CD14-positive monocyte (primary cell): ENCODE results near the gene CTNNAL1. TPM values are rescaled to one million over a fixed set of nuclear protein-coding genes. Genes with fewer than 3 reads are reported as not detected.

ENCODE experiments used
- DNase-seq, 3 donors: peaks; one replicate each; pipeline ENCODE4 v3.0.0-alpha.2; 2011 to 2022
- H2AFZ ChIP-seq: 2 replicates; pipeline ENCODE4 v1.6.0; 2012; ENCODE audit warnings: mild to moderate bottlenecking, low read depth, low read length, inconsistent platforms; ENCODE audit not compliant: insufficient read depth, poor library complexity, severe bottlenecking
- H3K27ac ChIP-seq, 2 donors: 1 replicate in 1 of 2; 2 replicates in 1 of 2; pipeline ENCODE4 v1.5.1; 2012 to 2013; ENCODE audit warnings: low read length in 2 of 2, control low read depth in 1 of 2, inconsistent platforms in 1 of 2, low read depth in 1 of 2, mild to moderate bottlenecking in 1 of 2
- H3K27me3 ChIP-seq, 2 donors: one replicate each; pipeline versions ENCODE4 v1.6.0 to v1.6.1; 2011 to 2013; ENCODE audit warnings: low read length in 2 of 2; ENCODE audit not compliant: control insufficient read depth in 2 of 2, insufficient read depth in 2 of 2
- H3K36me3 ChIP-seq, 2 donors: replicated peaks in 1 of 2; 1 replicate in 1 of 2; 2 replicates in 1 of 2; pipeline versions ENCODE4 v1.5.1 to v1.6.1; 2012 to 2013; ENCODE audit warnings: low read length in 2 of 2, control low read depth in 1 of 2, inconsistent platforms in 1 of 2, mild to moderate bottlenecking in 1 of 2; ENCODE audit not compliant: insufficient read depth in 2 of 2, control insufficient read depth in 1 of 2
- H3K4me1 ChIP-seq, 2 donors: 1 replicate in 1 of 2; 2 replicates in 1 of 2; pipeline versions ENCODE4 v1.5.1 to v1.6.1; 2012 to 2013; ENCODE audit warnings: low read length in 2 of 2, control low read depth in 1 of 2, inconsistent platforms in 1 of 2, mild to moderate bottlenecking in 1 of 2, moderate library complexity in 1 of 2; ENCODE audit not compliant: insufficient read depth in 2 of 2, control insufficient read depth in 1 of 2
- H3K4me2 ChIP-seq: replicated peaks from 2 replicates; pipeline ENCODE3; 2012; ENCODE audit warnings: low read length, moderate library complexity, mild to moderate bottlenecking; ENCODE audit not compliant: poor library complexity, severe bottlenecking; ENCODE audit errors: extremely low read depth
- H3K4me3 ChIP-seq, 3 experiments: fragments of 200-600 bp in 1 of 3; sonication (generic) in 1 of 3; replicated peaks in 1 of 3; 1 replicate in 2 of 3; 2 replicates in 1 of 3; pipeline ENCODE4 v1.5.1; 2011 to 2013; ENCODE audit warnings: low read length in 3 of 3, mild to moderate bottlenecking in 3 of 3, control low read depth in 2 of 3, low read depth in 2 of 3, inconsistent platforms in 1 of 3, moderate library complexity in 1 of 3
- H3K79me2 ChIP-seq: 2 replicates; pipeline ENCODE4 v1.6.0; 2012; ENCODE audit warnings: mild to moderate bottlenecking, control low read depth, inconsistent platforms, low read length, moderate library complexity; ENCODE audit not compliant: insufficient read depth
- H3K9ac ChIP-seq: 2 replicates; pipeline ENCODE4 v1.6.0; 2017; ENCODE audit warnings: low read length, mild to moderate bottlenecking; ENCODE audit not compliant: insufficient read depth, poor library complexity, severe bottlenecking
- H3K9me3 ChIP-seq, 2 donors: replicated peaks in 1 of 2; 1 replicate in 1 of 2; 2 replicates in 1 of 2; pipeline versions ENCODE4 v1.5.1 to v1.6.1; 2012 to 2013; ENCODE audit warnings: low read length in 2 of 2, control low read depth in 1 of 2; ENCODE audit not compliant: control insufficient read depth in 1 of 2, insufficient read depth in 1 of 2
- H4K20me1 ChIP-seq: 2 replicates; pipeline ENCODE4 v1.6.0; 2012; ENCODE audit warnings: mild to moderate bottlenecking, low read length, control low read depth, moderate library complexity; ENCODE audit not compliant: insufficient read depth
- H3K27ac Mint-ChIP-seq, 7 donors: one replicate each; pipeline ENCODE4 v1.8.0; 2020; ENCODE audit warnings: mild to moderate bottlenecking in 7 of 7, mixed read lengths in 7 of 7, moderate library complexity in 6 of 7, inconsistent platforms in 2 of 7
- H3K27me3 Mint-ChIP-seq, 3 donors: one replicate each; pipeline ENCODE4 v1.8.0; 2021 to 2022; ENCODE audit warnings: low read depth in 3 of 3, mild to moderate bottlenecking in 3 of 3, mixed read lengths in 3 of 3, moderate library complexity in 3 of 3, inconsistent platforms in 1 of 3
- H3K36me3 Mint-ChIP-seq, 2 donors: one replicate each; pipeline ENCODE4 v1.8.0; 2020; ENCODE audit warnings: mixed read lengths in 2 of 2, inconsistent platforms in 1 of 2, mild to moderate bottlenecking in 1 of 2
- H3K4me1 Mint-ChIP-seq: one replicate; pipeline ENCODE4 v1.8.0; 2020; ENCODE audit warnings: mild to moderate bottlenecking, mixed read lengths
- H3K4me3 Mint-ChIP-seq, 2 donors: one replicate each; pipeline ENCODE4 v1.8.0; 2020; ENCODE audit warnings: mild to moderate bottlenecking in 2 of 2, mixed read lengths in 2 of 2, moderate library complexity in 1 of 2
- H3K9me3 Mint-ChIP-seq, 7 donors: one replicate each; pipeline ENCODE4 v1.8.0; 2020 to 2022; ENCODE audit warnings: mixed read lengths in 7 of 7, mild to moderate bottlenecking in 6 of 7, moderate library complexity in 6 of 7, inconsistent platforms in 2 of 7
- CTCF ChIP-seq: fragments of 200-600 bp; IDR thresholded peaks from one replicate; pipeline ENCODE4 v1.8.0; 2022; ENCODE audit warnings: antibody characterized with exemption, mild to moderate bottlenecking
- WGBS: methylation state at CpG from one replicate; pipeline ENCODE4 v1.1.5; 2013; ENCODE audit warnings: missing lambda C conversion rate; ENCODE audit not compliant: insufficient coverage; 5-methylcytosine and 5-hydroxymethylcytosine counted together
- intact Hi-C, 2 donors: fragments of 100-400 bp; cut with micrococcal nuclease; formaldehyde crosslinking; loops; one replicate each; pipeline versions ENCODE4 v1.15.0 to v1.15.1; 2023
- polyA plus RNA-seq, 3 donors: library from polyadenylated mRNA; depleted of rRNA in 1 of 3; unstranded in 2 of 3; stranded (reverse) in 1 of 3; fragments of 300-500 nt in 2 of 3; fragments of >200 nt in 1 of 3; fragmentation: Illumina TruSeq in 2 of 3; gene quantifications; 1 replicate in 2 of 3; 2 replicates in 1 of 3; pipeline ENCODE4 v1.2.3, GENCODE V29; 2012 to 2021

The CTNNAL1 gene
- polyA plus RNA-seq, 3 donors, result 0.10 to 0.39 (median 0.25) TPM

DNA sequence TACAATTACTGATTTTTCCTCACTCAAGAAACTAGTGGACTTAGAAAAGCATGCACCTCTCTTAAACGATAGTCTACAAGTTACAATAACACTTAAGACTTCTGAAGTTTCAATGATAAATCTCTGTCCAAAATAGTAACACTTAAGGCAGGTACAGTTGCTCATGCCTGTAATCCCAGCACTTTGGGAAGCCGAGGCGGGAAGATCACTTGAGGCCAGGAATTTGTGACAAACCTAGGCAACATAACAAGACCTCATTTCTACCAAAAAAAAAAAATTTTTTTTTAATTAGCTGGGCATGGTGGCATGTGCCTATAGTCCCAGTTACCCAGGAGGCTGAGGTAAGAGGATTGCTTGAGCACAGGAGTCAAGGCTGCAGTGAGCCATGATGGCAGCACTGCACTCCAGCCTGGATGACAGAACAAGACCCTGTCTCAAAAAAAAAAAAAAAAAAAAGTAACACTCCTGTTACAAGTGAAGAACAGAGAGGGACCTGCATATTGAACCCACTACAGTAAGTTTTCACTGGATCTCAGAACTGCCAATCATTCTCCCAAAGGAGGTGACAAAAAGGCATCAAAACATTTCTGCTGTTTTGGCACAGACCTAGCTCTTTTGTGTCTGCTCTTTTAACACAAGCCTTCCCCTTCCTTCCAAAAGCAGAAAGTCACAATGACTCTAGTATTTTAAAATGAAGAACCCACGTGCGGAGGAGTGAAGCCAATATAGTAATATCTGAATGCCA lies 75.6 kb downstream of the CTNNAL1 start:
- Histone ChIP-seq H3K9me3 (no peaks in the 10 kb centered on the region), H3K4me2 (no peak overlapping the region), H3K79me2 (peaks cover 32% of the 10 kb centered on the region), H3K36me3 (peaks cover 25 to 53% of the 10 kb centered on the region in 2 donors), H3K4me1 (peaks cover 16 to 22% of the 10 kb centered on the region in 2 donors), H3K27ac (no peak overlapping the region), H4K20me1 (no peaks in the 10 kb centered on the region), H2AFZ (no peak overlapping the region), H3K9ac (no peak overlapping the region), H3K27me3 (no peaks in the 10 kb centered on the region), H3K4me3 (no peak overlapping the region)
- TF ChIP-seq CTCF, result no peak
- no peak overlapping the region for H3K27ac Mint-ChIP-seq
- DNase-seq, result no peak
- intact Hi-C loops, result loop anchor here in 1 of 2 donors (10.0 kb wide), 1 partner anchor 187 kb away; no protein-coding TSS in a partner anchor
- H3K4me3 Mint-ChIP-seq, result no peak overlapping the region
- no peaks in the 10 kb centered on the region for H3K9me3 Mint-ChIP-seq
- H3K27me3 Mint-ChIP-seq, result peaks cover 0 to 1% (median 0%) of the 10 kb centered on the region in 3 donors
- peaks cover 34 to 40% of the 10 kb centered on the region in 2 donors for H3K36me3 Mint-ChIP-seq
- H3K4me1 Mint-ChIP-seq, result peaks cover 17% of the 10 kb centered on the region
- WGBS, result 100% methylated on average over 2 of the region's 5 CpGs

- peak within 1 kb of the TSS; percentile 69 to 96 (median 88) for H3K4me3 ChIP-seq
- H3K9me3 ChIP-seq, result no peaks in the 10 kb centered on the region
- peaks cover 19 to 25% of the 10 kb centered on the region in 2 donors for H3K4me1 ChIP-seq
- WGBS, result under 1% methylated on average over 37 of the region's 47 CpGs
- H2AFZ ChIP-seq, result peak within 1 kb of the TSS; percentile 98
- H3K9me3 Mint-ChIP-seq, result no peaks in the 10 kb centered on the region
- H3K36me3 ChIP-seq, result peaks cover 10 to 33% of the 10 kb centered on the region in 2 donors
- peak within 1 kb of the TSS; percentile 95 for H3K4me2 ChIP-seq
- peak in 2 of 3 donors; percentile 76 to 83 for DNase-seq
- no peak for TF ChIP-seq CTCF
- H3K27ac Mint-ChIP-seq, result peak within 1 kb of the TSS; percentile 91 to 97 (median 96)
- no peaks in the 10 kb centered on the region for H4K20me1 ChIP-seq
- peak within 1 kb of the TSS; percentile 86 to 93 for H3K27ac ChIP-seq
- intact Hi-C loops, result loop anchor here in 1 of 2 donors (5.0 to 10.0 kb wide), 2 partner anchors 78 to 190 kb away; partner anchors contain the start of gene CTNNAL1
- H3K79me2 ChIP-seq, result peaks cover 44% of the 10 kb centered on the region
- no peaks in the 10 kb centered on the region for H3K27me3 ChIP-seq
- H3K36me3 Mint-ChIP-seq, result peaks cover 28 to 38% of the 10 kb centered on the region in 2 donors
- peak within 1 kb of the TSS; percentile 97 to 98 for H3K4me3 Mint-ChIP-seq
- peaks cover 19% of the 10 kb centered on the region for H3K4me1 Mint-ChIP-seq
- peak within 1 kb of the TSS; percentile 84 for H3K9ac ChIP-seq
- H3K27me3 Mint-ChIP-seq, result peaks cover 0 to 1% (median 0%) of the 10 kb centered on the region in 3 donors
Observed at GRCh38 chr9:108934323-108934893, 78.9 kb downstream of the CTNNAL1 start, which contains the start of gene ABITRAM. TSS of gene ABITRAM (plus strand) at chr9:108934400. CDS start at chr9:108934487, 87 bp downstream.
